Measurements from ENCODE around the gene ABCF1.

The ABCF1 gene

GRCh38 chr6:30641048-30641447 is 69.8 kb downstream of the ABCF1 start:
- DNase-seq = no peak

Measured in NCI-H1048 (cell line).